GM12873 (cell line): ENCODE data around the gene GRAP2.

Source experiments
- TF ChIP-seq, protein P1 (sequence below): IDR thresholded peaks from 2 replicates; pipeline ENCODE4 v1.5.1; 2012; ENCODE audit warnings: low read depth, mild to moderate bottlenecking, moderate library complexity, low read length, control low read depth; ENCODE audit not compliant: insufficient read depth; ENCODE audit errors: missing control alignments

Gene GRAP2

DNA sequence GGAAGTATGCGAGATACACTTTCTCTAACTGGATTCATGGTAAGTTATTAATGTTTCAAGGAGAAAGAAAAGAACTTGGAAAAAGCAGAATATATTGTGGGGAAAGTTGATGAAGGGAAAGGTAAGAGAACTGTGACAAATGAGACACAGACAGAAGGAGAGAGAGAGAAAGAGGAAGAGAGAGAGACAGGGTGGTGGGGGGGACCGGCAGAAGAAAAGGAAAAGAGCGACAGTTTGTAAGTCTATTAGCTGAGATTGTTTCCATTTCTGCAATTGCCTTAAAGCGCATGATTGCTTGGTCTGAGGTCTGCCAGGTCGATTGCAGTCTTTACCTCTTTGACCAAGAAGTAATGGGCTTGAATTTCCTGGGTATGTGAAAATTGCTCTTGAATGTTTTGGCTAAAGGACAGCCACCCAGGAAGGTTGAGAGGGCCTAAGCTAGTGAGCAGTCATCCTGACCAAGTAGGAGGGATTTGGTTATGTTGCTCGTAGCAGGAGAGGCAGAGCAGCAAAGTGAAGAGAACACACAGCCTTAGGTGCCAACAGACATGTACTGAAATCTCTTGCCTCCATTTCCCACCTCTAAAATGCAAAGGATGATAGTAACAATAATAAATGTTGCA is 35.8 kb downstream of the GRAP2 start:
- TF ChIP-seq, protein P1, sequence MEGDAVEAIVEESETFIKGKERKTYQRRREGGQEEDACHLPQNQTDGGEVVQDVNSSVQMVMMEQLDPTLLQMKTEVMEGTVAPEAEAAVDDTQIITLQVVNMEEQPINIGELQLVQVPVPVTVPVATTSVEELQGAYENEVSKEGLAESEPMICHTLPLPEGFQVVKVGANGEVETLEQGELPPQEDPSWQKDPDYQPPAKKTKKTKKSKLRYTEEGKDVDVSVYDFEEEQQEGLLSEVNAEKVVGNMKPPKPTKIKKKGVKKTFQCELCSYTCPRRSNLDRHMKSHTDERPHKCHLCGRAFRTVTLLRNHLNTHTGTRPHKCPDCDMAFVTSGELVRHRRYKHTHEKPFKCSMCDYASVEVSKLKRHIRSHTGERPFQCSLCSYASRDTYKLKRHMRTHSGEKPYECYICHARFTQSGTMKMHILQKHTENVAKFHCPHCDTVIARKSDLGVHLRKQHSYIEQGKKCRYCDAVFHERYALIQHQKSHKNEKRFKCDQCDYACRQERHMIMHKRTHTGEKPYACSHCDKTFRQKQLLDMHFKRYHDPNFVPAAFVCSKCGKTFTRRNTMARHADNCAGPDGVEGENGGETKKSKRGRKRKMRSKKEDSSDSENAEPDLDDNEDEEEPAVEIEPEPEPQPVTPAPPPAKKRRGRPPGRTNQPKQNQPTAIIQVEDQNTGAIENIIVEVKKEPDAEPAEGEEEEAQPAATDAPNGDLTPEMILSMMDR, result no peak

DNA sequence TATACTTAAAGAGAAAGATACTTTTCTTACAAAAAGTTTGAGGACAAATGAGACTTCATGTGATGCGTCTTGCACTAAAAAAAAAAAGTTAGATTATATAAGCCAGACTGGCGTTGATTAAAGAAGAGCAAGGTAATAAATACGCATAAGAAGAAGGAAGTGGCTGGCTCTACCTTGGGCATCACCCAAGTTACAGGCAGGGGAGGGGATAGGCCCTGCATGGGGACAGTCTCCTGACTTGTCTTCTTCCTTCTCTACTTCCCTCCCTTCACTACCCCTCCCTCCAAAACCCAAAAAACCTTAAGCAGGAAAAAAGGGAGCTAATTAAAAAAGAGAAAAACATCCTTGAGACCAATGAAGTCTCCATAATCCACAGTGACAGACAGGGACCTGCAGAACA is 37.0 kb downstream of the GRAP2 start:
- TF ChIP-seq, protein P1, result no peak

DNA sequence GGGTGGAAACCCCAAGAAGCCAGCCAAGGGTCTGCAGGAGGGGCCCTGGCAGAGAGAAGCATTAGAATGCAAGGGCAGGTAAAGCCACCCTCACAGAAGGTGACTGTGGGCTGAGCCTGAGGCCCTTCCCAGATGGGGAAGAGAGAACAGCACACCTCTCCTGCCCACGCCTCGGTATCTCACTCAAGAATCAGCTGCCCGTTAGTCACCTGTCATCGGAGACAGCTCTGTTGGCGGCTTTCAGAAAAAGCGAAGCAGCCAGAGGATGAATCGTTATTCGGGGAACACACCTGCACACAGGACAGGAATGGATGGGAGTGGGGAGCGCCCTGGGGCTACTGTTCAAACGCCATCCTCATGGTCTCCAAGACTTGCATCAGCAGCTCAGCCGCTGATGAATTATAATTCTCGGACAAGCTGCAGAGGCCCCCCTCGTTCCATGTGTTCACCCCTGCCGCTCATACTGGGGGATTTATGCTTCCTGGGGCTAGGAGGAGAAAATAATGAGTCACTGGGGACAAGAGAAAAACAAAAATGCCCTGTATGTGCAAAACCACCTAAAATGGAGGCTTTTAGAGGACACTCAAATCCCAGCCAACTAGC is 37.7 kb downstream of the GRAP2 start:
- TF ChIP-seq, protein P1, result no peak

DNA sequence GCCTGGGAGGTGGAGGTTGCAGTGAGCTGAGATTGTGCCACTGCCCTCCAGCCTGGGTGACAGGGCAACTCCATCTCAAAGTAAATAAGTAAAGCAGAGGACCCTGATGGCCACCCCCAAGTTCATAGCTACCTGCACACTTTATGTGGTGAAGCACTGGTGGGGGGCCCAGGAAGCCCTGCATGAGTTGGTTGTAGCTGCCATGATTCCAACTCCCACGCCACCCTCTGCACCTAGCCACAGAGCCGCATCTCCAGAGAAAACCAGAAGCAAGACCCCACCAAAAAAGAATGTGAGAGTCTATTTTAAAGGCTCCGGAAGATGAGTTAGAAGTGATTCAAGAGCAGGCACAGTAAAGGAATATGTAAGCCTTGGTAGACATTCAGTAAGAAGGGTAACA is 38.9 kb downstream of the GRAP2 start:
- TF ChIP-seq, protein P1, result no peak

DNA sequence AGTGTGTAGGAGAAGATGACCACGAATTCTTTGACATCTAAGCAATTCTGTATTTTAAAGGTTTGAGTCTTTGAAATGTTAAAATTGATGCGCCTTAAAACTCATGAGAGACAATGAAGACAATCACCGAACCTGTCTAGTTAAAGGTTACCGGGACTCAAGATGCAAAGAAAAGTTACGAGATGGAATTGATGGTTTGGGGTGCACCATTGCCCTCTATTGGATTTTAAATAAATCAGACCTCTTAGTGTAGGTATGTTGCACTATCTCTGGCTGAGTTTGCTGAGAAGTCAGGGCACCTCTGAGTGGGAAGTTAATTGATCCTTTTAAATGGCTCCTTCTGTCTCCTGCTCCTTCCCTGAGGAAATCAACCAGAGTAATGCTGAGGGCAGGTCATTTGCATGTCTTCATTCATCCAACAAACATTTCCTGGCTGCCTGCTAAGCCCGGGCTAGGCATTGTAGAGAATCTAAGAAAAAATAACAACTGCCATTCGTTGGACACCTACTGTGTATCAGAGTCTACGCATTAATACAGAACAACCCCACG is 39.9 kb downstream of the GRAP2 start:
- TF ChIP-seq, protein P1, result peak; percentile 29

DNA sequence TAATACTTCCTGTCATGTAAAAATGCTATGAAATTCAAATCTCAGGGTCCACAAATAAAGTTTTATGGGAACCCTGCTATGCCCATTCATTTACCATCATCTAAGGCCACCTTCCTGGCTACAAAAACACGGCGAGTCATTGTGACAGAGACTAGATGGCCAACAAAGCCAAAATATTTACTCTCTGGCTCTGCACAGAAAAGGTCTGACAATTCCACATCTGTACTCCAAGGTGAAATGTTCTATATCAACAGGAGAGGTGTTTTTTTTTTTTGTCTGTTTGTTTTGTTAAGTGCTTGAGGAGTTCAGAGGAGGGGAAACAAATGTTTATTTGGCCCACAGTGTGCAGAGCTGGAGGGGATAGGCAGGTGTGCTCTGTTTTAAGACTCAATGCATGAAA is 40.7 kb downstream of the GRAP2 start:
- TF ChIP-seq, protein P1, result no peak

DNA sequence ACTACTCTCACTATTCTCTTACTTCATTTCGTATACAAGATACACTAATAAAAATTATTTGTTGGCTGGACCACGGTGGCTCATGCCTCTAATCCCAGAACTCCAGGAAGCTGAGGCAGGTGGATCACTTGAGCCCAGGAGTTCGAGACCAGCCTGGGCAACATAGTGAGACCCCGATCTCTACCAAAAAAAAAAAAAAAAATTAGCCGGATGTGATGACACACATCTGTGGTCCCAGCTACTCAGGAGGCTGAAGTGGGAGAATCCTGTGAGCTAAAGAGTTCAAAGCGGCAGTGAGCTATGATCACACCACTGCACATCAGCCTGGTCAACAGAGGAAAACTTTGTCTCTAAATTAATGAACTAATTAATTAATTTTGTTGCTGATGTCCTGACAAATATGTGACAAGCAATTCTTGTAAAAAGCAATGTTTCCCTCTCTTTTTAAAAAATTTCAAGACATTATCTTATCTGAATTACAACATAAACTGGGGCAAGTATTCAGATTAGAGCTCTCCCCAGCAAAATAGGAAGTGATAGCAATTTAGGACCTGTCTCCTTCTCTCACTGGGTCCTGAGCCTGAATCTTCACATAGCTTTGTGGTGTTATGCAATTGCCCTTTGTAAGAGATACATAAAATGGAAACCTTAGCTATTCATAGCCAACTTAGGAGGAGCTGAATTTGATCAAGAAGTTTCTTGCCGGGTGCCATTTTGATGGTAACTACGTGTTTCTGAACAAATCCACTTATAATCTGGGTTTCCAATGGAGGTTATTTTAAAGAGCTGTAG is 41.8 kb downstream of the GRAP2 start:
- TF ChIP-seq, protein P1, result no peak
